Measurements from ENCODE around the gene LMCD1.
"Not testable (repeated sequence)": the region's sequence is repeated elsewhere in the genome, so short reads cannot be mapped to it uniquely, and the experiment has no call there.

The LMCD1 gene

GRCh38 chr3:8562081-8562595, 60.5 kb downstream of the LMCD1 start:
- no peak for DNase-seq (ENCODE audit: low read depth)

GRCh38 chr3:8563146-8563545, 61.5 kb downstream of the LMCD1 start:
- no peak for DNase-seq (ENCODE audit: low read depth)

- no peak for DNase-seq (ENCODE audit: low read depth)
Observed at GRCh38 chr3:8563597-8563996, 62.0 kb downstream of the LMCD1 start.

- DNase-seq (ENCODE audit: low read depth) = no peak
Observed at GRCh38 chr3:8565376-8565775, 63.8 kb downstream of the LMCD1 start.

- no peak for DNase-seq (ENCODE audit: low read depth)
Observed at GRCh38 chr3:8567784-8568575, 66.4 kb downstream of the LMCD1 start.

- no peak for DNase-seq (ENCODE audit: low read depth)
Observed at GRCh38 chr3:8571256-8571655, 69.6 kb downstream of the LMCD1 start.

- no peak for DNase-seq (ENCODE audit: low read depth)
Observed at GRCh38 chr3:8573342-8573926, 71.8 kb downstream of the LMCD1 start.

- no peak for DNase-seq (ENCODE audit: low read depth)
Observed at GRCh38 chr3:8574040-8574669, 72.5 kb downstream of the LMCD1 start.

GRCh38 chr3:8574670-8575322, 73.2 kb downstream of the LMCD1 start:
- DNase-seq (ENCODE audit: low read depth) = no peak

- no peak for DNase-seq (ENCODE audit: low read depth)
Observed at GRCh38 chr3:8575364-8576104, 73.9 kb downstream of the LMCD1 start.

- no peak for DNase-seq (ENCODE audit: low read depth)
Observed at GRCh38 chr3:8576436-8576835, 74.8 kb downstream of the LMCD1 start.

GRCh38 chr3:8576841-8577571, 75.4 kb downstream of the LMCD1 start:
- DNase-seq (ENCODE audit: low read depth) = no peak

GRCh38 chr3:8578282-8578681, 76.7 kb downstream of the LMCD1 start:
- DNase-seq (ENCODE audit: low read depth) = no peak

GRCh38 chr3:8579096-8579495, 77.5 kb downstream of the LMCD1 start:
- no peak for DNase-seq (ENCODE audit: low read depth)

GRCh38 chr3:8579943-8580342, 78.3 kb downstream of the LMCD1 start:
- no peak for DNase-seq (ENCODE audit: low read depth)

- not testable (repeated sequence) for DNase-seq (ENCODE audit: low read depth)
Observed at GRCh38 chr3:8580434-8580833, 78.8 kb downstream of the LMCD1 start.

GRCh38 chr3:8581373-8581772, 79.8 kb downstream of the LMCD1 start:
- no peak for DNase-seq (ENCODE audit: low read depth)

GRCh38 chr3:8581806-8582445, 80.3 kb downstream of the LMCD1 start:
- no peak for DNase-seq (ENCODE audit: low read depth)

GRCh38 chr3:8584661-8585060, 83.0 kb downstream of the LMCD1 start:
- no peak for DNase-seq (ENCODE audit: low read depth)

GRCh38 chr3:8589880-8590556, 88.4 kb downstream of the LMCD1 start:
- DNase-seq (ENCODE audit: low read depth) = peak; percentile 47

All from HS-27A (cell line).